Stimulated activated CD4-positive, alpha-beta T cell treated with anti-CD3 and anti-CD28 coated beads, Interleukin-15, amount 100 ng/mL, for 1 hour (primary cell): ENCODE data around the gene PPP1R14B.
"Not testable (repeated sequence)": the region's sequence is repeated elsewhere in the genome, so short reads cannot be mapped to it uniquely, and the experiment has no call there.

Experiments used
- DNase-seq, 2 donors: peaks; one replicate each; pipeline ENCODE4 v3.0.0-alpha.2; 2020; ENCODE audit warnings: low read depth in 1 of 2, low spot score in 1 of 2

The PPP1R14B gene

GRCh38 chr11:64246621-64246870, 197 bp downstream of the PPP1R14B start:
- not testable (repeated sequence) for DNase-seq

GRCh38 chr11:64245797-64246620, 734 bp downstream of the PPP1R14B start:
- DNase-seq = peak; percentile 56 to 76

- DNase-seq = no peak
These were observed 1.3 kb downstream of the PPP1R14B start for GRCh38 chr11:64245401-64245796.

GRCh38 chr11:64244966-64245365, 1.8 kb downstream of the PPP1R14B start:
- no peak for DNase-seq

GRCh38 chr11:64244107-64244506, 2.6 kb downstream of the PPP1R14B start:
- no peak for DNase-seq

- DNase-seq = no peak
These were observed 3.4 kb downstream of the PPP1R14B start for GRCh38 chr11:64243236-64243854.

- no peak for DNase-seq
These were observed 5.0 kb downstream of the PPP1R14B start for GRCh38 chr11:64241491-64242374.

- peak; percentile 100 for DNase-seq
These were observed 5.6 kb downstream of the PPP1R14B start for GRCh38 chr11:64241241-64241490.

- DNase-seq = peak; percentile 97 to 98
These were observed 6.1 kb downstream of the PPP1R14B start, which contains the start of gene FKBP2 for GRCh38 chr11:64240435-64241240. Gene FKBP2, plus strand, starts transcription at chr11:64241095. Its CDS starts 1,293 bp downstream, at chr11:64242388.

- no peak for DNase-seq
These were observed 6.9 kb downstream of the PPP1R14B start for GRCh38 chr11:64239662-64240434.

GRCh38 chr11:64238999-64239398, 7.7 kb downstream of the PPP1R14B start:
- no peak for DNase-seq

- no peak for DNase-seq
These were observed 8.7 kb downstream of the PPP1R14B start for GRCh38 chr11:64238076-64238475.

- no peak for DNase-seq
These were observed 9.2 kb downstream of the PPP1R14B start for GRCh38 chr11:64237484-64237951.

GRCh38 chr11:64235437-64236161, 11.1 kb downstream of the PPP1R14B start:
- DNase-seq = no peak

GRCh38 chr11:64234647-64235379, 11.9 kb downstream of the PPP1R14B start:
- DNase-seq = no peak

- peak; percentile 55 to 62 for DNase-seq
These were observed 12.7 kb downstream of the PPP1R14B start, which contains the start of gene VEGFB for GRCh38 chr11:64233913-64234586. Gene VEGFB, plus strand, starts transcription at chr11:64234584. Its CDS starts 250 bp downstream, at chr11:64234834.

GRCh38 chr11:64232967-64233315, 13.8 kb downstream of the PPP1R14B start:
- no peak for DNase-seq

GRCh38 chr11:64232182-64232966, 14.4 kb downstream of the PPP1R14B start:
- DNase-seq = no peak
